Hepatocyte (in vitro differentiated cells): ENCODE measurements around the gene C16orf87. TPM values are rescaled to one million over a fixed set of nuclear protein-coding genes. Genes with fewer than 3 reads are reported as not detected.

Experiments
- DNase-seq: peaks from one replicate; pipeline ENCODE4 v3.0.0-alpha.2; 2016; ENCODE audit warnings: low spot score
- H2AFZ ChIP-seq: fragments of 200-600 bp; sonication (generic); 2 replicates; pipeline ENCODE4 v1.6.0; 2016; ENCODE audit warnings: antibody characterized with exemption, mild to moderate bottlenecking
- H3K27ac ChIP-seq: fragments of 200-600 bp; sonication (generic); 2 replicates; pipeline ENCODE4 v1.5.1; 2016; ENCODE audit warnings: mild to moderate bottlenecking
- H3K27me3 ChIP-seq: fragments of 200-600 bp; sonication (generic); 2 replicates; pipeline ENCODE4 v1.6.1; 2016
- H3K36me3 ChIP-seq: fragments of 200-600 bp; sonication (generic); replicated peaks from 2 replicates; pipeline ENCODE4 v1.5.1; 2016; ENCODE audit warnings: low read depth; ENCODE audit not compliant: insufficient read depth
- H3K4me1 ChIP-seq: fragments of 200-600 bp; sonication (generic); 2 replicates; pipeline ENCODE4 v1.5.1; 2016; ENCODE audit warnings: mild to moderate bottlenecking, moderate library complexity; ENCODE audit not compliant: insufficient read depth
- H3K4me2 ChIP-seq: fragments of 200-600 bp; sonication (generic); 2 replicates; pipeline ENCODE4 v1.6.0; 2016
- H3K4me3 ChIP-seq: fragments of 200-600 bp; sonication (generic); 2 replicates; pipeline ENCODE4 v1.5.1; 2016; ENCODE audit warnings: mild to moderate bottlenecking
- H3K79me2 ChIP-seq: fragments of 200-600 bp; sonication (generic); 2 replicates; pipeline ENCODE4 v1.6.0; 2017; ENCODE audit warnings: mild to moderate bottlenecking
- H3K9me2 ChIP-seq: fragments of 200-600 bp; sonication (generic); replicated peaks from 2 replicates; pipeline ENCODE4 v1.6.0; 2017; ENCODE audit warnings: mild to moderate bottlenecking; ENCODE audit not compliant: insufficient read depth
- H3K9me3 ChIP-seq: fragments of 200-600 bp; sonication (generic); 2 replicates; pipeline ENCODE4 v1.5.1; 2016; ENCODE audit warnings: low read depth, mild to moderate bottlenecking
- H4K20me1 ChIP-seq: fragments of 200-600 bp; sonication (generic); 2 replicates; pipeline ENCODE4 v1.6.0; 2016; ENCODE audit warnings: mild to moderate bottlenecking; ENCODE audit not compliant: insufficient read depth, poor library complexity, severe bottlenecking
- EZH2 ChIP-seq: fragments of 200-600 bp; sonication (generic); IDR thresholded peaks from 2 replicates; pipeline ENCODE4 v1.6.1; 2016; ENCODE audit warnings: antibody characterized with exemption, mild to moderate bottlenecking, borderline replicate concordance
- EZH2phosphoT487 ChIP-seq: fragments of 200-600 bp; sonication (generic); IDR thresholded peaks from one replicate; pipeline ENCODE4 v1.6.1; 2018; ENCODE audit warnings: antibody characterized with exemption, mild to moderate bottlenecking, low read depth, moderate library complexity; ENCODE audit not compliant: unreplicated experiment, severe bottlenecking
- WGBS: methylation state at CpG from one replicate; pipeline ENCODE4 v1.1.6; 2016; ENCODE audit warnings: low lambda C conversion rate; ENCODE audit errors: missing lambda C conversion rate; 5-methylcytosine and 5-hydroxymethylcytosine counted together
- polyA plus RNA-seq: library from polyadenylated mRNA; unstranded; fragments of >200 nt; fragmentation: Nextera tagmentation; extraction: Ambion mirVana; gene quantifications from 2 replicates; pipeline ENCODE4 v1.2.1, GENCODE V29; 2016
- total RNA-seq: library from RNA; depleted of rRNA; stranded (reverse); fragments of >200 nt; gene quantifications from 2 replicates; pipeline ENCODE4 v1.2.3, GENCODE V29; 2014
- TF ChIP-seq, protein P1 (sequence below): fragments of 200-600 bp; sonication (generic); IDR thresholded peaks from 2 replicates; pipeline ENCODE4 v1.5.1; 2016; ENCODE audit warnings: antibody characterized with exemption, mild to moderate bottlenecking; ENCODE audit not compliant: poor library complexity

C16orf87 gene
- total and polyA plus RNA-seq, 2 experiments from 2014 or later = 24.9 to 25.1 TPM

- Histone ChIP-seq H4K20me1 (no peaks in the 10 kb centered on the region), H3K4me1 (peaks cover 11% of the 10 kb centered on the region), H3K9me3 (peaks cover 6% of the 10 kb centered on the region), H3K9me2 (no peaks in the 10 kb centered on the region), H3K79me2 (no peaks in the 10 kb centered on the region), H3K27me3 (no peaks in the 10 kb centered on the region), H2AFZ (no peak overlapping the region), H3K27ac (no peak overlapping the region), H3K4me3 (no peak overlapping the region), H3K36me3 (no peaks in the 10 kb centered on the region), H3K4me2 (no peak overlapping the region)
- WGBS = 77% methylated on average over 4 of the region's 4 CpGs
- no peak for DNase-seq
- TF ChIP-seq EZH2phosphoT487 (no peak), EZH2 (no peak)
- TF ChIP-seq, protein P1, sequence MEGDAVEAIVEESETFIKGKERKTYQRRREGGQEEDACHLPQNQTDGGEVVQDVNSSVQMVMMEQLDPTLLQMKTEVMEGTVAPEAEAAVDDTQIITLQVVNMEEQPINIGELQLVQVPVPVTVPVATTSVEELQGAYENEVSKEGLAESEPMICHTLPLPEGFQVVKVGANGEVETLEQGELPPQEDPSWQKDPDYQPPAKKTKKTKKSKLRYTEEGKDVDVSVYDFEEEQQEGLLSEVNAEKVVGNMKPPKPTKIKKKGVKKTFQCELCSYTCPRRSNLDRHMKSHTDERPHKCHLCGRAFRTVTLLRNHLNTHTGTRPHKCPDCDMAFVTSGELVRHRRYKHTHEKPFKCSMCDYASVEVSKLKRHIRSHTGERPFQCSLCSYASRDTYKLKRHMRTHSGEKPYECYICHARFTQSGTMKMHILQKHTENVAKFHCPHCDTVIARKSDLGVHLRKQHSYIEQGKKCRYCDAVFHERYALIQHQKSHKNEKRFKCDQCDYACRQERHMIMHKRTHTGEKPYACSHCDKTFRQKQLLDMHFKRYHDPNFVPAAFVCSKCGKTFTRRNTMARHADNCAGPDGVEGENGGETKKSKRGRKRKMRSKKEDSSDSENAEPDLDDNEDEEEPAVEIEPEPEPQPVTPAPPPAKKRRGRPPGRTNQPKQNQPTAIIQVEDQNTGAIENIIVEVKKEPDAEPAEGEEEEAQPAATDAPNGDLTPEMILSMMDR = no peak
Measured at GRCh38 chr16:46783800-46784199, 47.2 kb downstream of the C16orf87 start.

DNA sequence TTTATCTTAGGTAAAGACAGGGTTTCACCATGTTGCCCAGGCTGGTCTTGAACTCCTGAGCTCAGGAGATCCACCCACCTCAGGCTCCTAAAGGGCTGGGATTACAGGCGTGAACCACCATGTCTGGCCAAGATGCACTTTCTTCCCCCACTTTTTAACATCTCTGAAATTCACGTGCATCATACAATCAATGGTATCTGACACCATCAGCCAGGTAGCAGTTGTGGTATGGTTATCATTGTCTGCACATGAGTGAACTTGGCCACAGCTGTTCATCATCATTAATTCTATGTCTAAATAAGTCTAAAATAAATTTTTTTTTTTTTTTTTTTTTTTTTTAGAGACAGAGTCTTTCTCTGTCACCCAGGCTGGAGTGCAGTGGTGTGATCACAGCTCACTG, 48.7 kb downstream of the C16orf87 start:
- Histone ChIP-seq H4K20me1 (no peaks in the 10 kb centered on the region), H3K4me2 (no peak overlapping the region), H3K4me1 (peaks cover 11% of the 10 kb centered on the region), H3K9me2 (no peaks in the 10 kb centered on the region), H3K79me2 (no peaks in the 10 kb centered on the region), H3K4me3 (no peak overlapping the region), H3K36me3 (no peaks in the 10 kb centered on the region), H2AFZ (no peak overlapping the region), H3K9me3 (peaks cover 6% of the 10 kb centered on the region), H3K27ac (no peak overlapping the region), H3K27me3 (no peaks in the 10 kb centered on the region)
- no peak for DNase-seq
- TF ChIP-seq EZH2 (no peak), EZH2phosphoT487 (no peak)
- TF ChIP-seq, protein P1 = no peak
- WGBS = 97% methylated on average over 2 of the region's 2 CpGs

DNA sequence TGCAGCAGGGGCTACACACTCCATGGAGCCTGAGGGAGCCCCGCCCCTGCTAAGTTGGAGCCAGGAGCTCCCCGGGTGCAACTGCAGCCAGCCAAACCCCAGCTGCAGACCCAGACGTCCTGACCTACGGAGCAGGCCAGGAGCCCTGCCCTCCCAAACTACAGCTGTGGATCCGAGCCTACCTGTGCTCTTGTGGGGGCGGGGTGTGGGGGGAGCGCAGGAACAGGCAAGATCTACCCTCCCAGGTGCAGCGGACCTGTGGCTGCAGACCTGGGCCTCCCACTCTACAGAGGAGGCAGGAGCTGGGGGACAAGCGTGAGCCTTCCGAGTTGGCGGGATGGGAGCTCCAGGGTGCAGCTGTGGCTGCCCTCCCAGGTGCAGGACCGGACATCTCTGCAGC, 53.2 kb downstream of the C16orf87 start:
- no peaks in the 10 kb centered on the region for H3K27me3 ChIP-seq
- H3K4me3 ChIP-seq = no peak overlapping the region
- no peak overlapping the region for H3K4me2 ChIP-seq
- WGBS = 92% methylated on average over 12 of the region's 12 CpGs
- H3K27ac ChIP-seq = no peak overlapping the region
- H3K79me2 ChIP-seq = no peaks in the 10 kb centered on the region
- H3K9me3 ChIP-seq = no peaks in the 10 kb centered on the region
- TF ChIP-seq, protein P1 = no peak
- TF ChIP-seq EZH2phosphoT487 = no peak
- TF ChIP-seq EZH2 = no peak
- DNase-seq = no peak
- H3K4me1 ChIP-seq = no peaks in the 10 kb centered on the region
- H2AFZ ChIP-seq = no peak overlapping the region
- H3K9me2 ChIP-seq = no peaks in the 10 kb centered on the region
- no peaks in the 10 kb centered on the region for H4K20me1 ChIP-seq
- H3K36me3 ChIP-seq = no peaks in the 10 kb centered on the region

DNA sequence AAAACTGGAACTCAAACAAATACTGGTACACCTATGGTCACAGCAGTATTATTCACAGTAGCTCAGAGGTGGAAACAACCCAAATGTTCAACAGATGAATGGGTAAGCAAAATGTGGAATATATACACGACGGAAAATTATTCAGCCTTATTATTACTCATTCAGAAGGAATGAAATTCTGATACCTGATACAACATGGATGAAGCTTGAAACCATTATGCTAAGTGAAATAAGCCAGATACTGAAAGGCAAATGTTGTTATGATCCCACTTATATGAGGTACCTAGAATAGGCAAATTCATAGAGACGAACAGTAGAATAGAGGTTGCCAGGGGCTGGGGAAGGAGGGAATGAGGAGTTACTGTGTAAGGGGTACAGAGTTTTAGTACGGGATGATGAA, 55.8 kb downstream of the C16orf87 start:
- Histone ChIP-seq H3K4me3 (no peak overlapping the region), H3K4me1 (no peaks in the 10 kb centered on the region), H3K79me2 (no peaks in the 10 kb centered on the region), H3K27ac (no peak overlapping the region), H3K4me2 (no peak overlapping the region), H3K27me3 (no peaks in the 10 kb centered on the region), H4K20me1 (no peaks in the 10 kb centered on the region), H3K9me3 (no peaks in the 10 kb centered on the region), H3K36me3 (no peaks in the 10 kb centered on the region), H2AFZ (no peak overlapping the region), H3K9me2 (no peaks in the 10 kb centered on the region)
- TF ChIP-seq EZH2phosphoT487 (no peak), EZH2 (no peak)
- TF ChIP-seq, protein P1 = no peak
- 84% methylated on average over 4 of the region's 4 CpGs for WGBS
- no peak for DNase-seq
